ENCODE results near the gene ITGAV.

The ITGAV gene

DNA sequence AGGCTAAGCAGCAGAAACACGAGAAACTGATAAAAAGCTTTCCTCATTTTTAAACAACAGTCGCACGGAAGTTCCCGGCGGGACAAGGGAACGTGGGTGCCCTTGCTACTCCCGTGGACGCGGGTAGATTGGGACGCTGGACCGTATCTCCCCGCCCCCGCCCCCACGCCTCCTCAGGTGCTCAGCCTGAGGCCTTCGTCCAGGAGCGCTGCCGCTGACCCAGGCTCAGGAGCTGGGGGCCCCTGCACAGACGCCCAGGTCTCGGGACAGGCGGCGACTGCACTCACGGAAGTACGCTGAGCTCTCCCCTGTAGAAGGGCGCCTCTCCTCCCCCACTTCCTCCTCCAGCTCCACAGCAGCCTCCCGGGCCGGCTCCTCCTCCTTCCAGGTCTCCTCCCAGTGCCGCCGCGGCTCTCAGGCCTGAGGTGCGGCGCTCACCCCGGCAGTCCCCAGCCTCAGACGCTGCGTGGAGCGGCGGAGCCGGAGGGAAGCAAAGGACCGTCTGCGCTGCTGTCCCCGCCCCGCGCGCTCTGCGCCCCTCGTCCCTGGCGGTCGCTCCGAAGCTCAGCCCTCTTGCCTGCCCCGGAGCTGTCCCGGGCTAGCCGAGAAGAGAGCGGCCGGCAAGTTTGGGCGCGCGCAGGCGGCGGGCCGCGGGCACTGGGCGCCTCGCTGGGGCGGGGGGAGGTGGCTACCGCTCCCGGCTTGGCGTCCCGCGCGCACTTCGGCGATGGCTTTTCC lies at the start of gene ITGAV:
Gene ITGAV (plus strand): TSS at position 445 of the 738 bp plus-strand sequence. CDS start 283 bp downstream, at position 728.
- peak within 1 kb of the TSS; percentile 93 for H3K4me3 ChIP-seq (ENCODE audit: low read length)
- peaks cover 4% of the 10 kb centered on the region for H3K4me1 ChIP-seq (ENCODE audit: control insufficient read depth, insufficient read depth, low read length)
- H3K9ac ChIP-seq (ENCODE audit: low read length): peak within 1 kb of the TSS; percentile 84
- peak within 1 kb of the TSS; percentile 92 for H3K27ac ChIP-seq (ENCODE audit: low read depth, low read length)
- no peaks in the 10 kb centered on the region for H3K27me3 ChIP-seq (ENCODE audit: control insufficient read depth, insufficient read depth, low read length)
- no peaks in the 10 kb centered on the region for H3K36me3 ChIP-seq (ENCODE audit: control insufficient read depth, insufficient read depth, low read length)

DNA sequence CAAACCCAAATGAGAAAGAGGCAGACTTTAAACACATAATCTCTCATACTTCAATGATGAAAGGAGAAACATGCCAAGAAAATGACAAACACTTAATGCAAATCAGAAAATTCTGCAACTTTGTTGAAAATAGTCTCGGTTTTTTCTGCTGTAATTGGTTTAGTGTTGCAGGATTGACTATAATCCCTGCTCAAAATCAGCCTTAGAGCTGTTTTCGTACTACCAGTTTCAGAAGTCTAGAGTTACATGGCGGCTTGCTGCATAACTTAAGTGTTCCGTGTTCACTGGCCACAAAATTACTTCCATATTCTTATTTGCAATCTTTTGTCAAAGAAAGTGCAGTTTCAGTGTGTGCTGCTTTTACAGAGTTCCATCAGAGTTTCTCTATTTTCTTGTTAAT lies 48.9 kb upstream of the ITGAV start:
- no peak overlapping the region for H3K27ac ChIP-seq (ENCODE audit: low read depth, low read length)
- H3K9ac ChIP-seq (ENCODE audit: low read length): no peak overlapping the region
- H3K27me3 ChIP-seq (ENCODE audit: control insufficient read depth, insufficient read depth, low read length): no peaks in the 10 kb centered on the region
- peaks cover 7% of the 10 kb centered on the region for H3K4me1 ChIP-seq (ENCODE audit: control insufficient read depth, insufficient read depth, low read length)
- H3K4me3 ChIP-seq (ENCODE audit: low read length): no peak overlapping the region
- H3K36me3 ChIP-seq (ENCODE audit: control insufficient read depth, insufficient read depth, low read length): no peaks in the 10 kb centered on the region

DNA sequence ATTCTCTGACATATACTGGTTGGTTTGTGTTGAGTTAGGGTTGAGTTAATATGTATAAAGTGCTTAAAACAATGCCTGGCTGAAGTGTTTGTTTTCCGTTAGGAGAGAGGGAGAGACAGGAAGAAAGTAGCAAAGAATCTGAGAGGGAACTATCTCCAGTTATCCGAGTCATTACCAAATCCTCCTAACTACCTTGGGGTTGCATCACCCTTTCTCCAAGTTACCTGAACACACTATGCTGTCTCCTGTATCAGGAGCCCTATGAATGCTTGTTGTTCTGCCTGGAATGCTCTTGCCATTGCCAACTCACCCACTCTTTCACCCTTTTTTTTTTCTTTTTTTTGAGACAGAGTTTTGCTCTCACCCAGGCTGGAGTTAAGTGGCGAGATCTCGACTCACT lies 47.9 kb upstream of the ITGAV start:
- no peak overlapping the region for H3K4me3 ChIP-seq (ENCODE audit: low read length)
- H3K36me3 ChIP-seq (ENCODE audit: control insufficient read depth, insufficient read depth, low read length): no peaks in the 10 kb centered on the region
- H3K27ac ChIP-seq (ENCODE audit: low read depth, low read length): no peak overlapping the region
- H3K27me3 ChIP-seq (ENCODE audit: control insufficient read depth, insufficient read depth, low read length): no peaks in the 10 kb centered on the region
- peaks cover 7% of the 10 kb centered on the region for H3K4me1 ChIP-seq (ENCODE audit: control insufficient read depth, insufficient read depth, low read length)
- no peak overlapping the region for H3K9ac ChIP-seq (ENCODE audit: low read length)

DNA sequence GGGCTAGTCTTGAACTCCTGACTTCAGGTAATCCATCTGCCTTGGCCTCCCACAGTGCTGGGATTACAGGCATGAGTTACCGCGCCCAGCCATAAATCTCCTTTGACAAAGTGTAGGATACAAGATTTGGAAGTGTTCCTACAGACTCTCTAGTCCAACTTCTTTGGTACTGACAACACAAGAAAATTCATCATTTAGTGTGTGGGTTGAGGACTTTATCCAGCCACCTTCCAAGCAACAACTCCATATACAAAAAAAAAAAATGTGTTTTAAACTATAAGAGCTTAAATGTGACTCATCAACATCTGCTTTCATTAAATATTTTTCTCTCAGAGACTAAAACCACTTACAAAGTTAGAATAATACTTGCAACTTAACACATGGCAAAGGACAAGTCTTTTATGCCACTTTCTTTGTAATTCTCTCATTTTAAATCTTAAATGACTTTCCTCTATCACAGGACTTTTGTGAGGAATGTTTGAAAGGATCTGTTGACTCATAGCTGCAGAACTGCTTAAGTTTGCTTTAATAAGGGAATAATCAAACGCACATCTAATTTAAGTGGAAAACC lies 46.2 kb upstream of the ITGAV start:
- no peak overlapping the region for H3K4me3 ChIP-seq (ENCODE audit: low read length)
- H3K27me3 ChIP-seq (ENCODE audit: control insufficient read depth, insufficient read depth, low read length): no peaks in the 10 kb centered on the region
- peaks cover 7% of the 10 kb centered on the region for H3K4me1 ChIP-seq (ENCODE audit: control insufficient read depth, insufficient read depth, low read length)
- H3K9ac ChIP-seq (ENCODE audit: low read length): no peak overlapping the region
- peak overlapping the region; percentile 59 for H3K27ac ChIP-seq (ENCODE audit: low read depth, low read length)
- H3K36me3 ChIP-seq (ENCODE audit: control insufficient read depth, insufficient read depth, low read length): no peaks in the 10 kb centered on the region

DNA sequence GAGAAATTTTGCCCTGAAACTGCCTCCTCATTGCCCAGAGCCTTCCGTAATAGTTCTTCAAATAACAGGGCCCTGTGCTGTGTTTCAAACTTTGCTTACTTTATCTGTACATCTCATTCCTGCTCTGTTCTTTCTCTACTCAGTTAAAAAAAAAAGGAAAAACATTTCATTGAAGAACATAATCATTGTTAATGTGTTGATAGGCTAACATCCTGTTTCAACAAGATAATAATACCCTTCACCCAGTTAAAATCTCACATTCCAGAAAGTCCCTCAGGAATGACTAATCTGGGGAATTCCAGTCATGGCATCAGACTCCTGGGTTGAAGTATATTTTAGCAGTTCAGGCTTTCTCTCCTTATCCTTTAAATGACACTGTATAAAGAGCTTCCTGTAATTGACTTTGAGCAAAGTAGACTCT lies 45.6 kb upstream of the ITGAV start:
- H3K4me3 ChIP-seq (ENCODE audit: low read length): no peak overlapping the region
- H3K9ac ChIP-seq (ENCODE audit: low read length): no peak overlapping the region
- peaks cover 7% of the 10 kb centered on the region for H3K4me1 ChIP-seq (ENCODE audit: control insufficient read depth, insufficient read depth, low read length)
- no peaks in the 10 kb centered on the region for H3K36me3 ChIP-seq (ENCODE audit: control insufficient read depth, insufficient read depth, low read length)
- H3K27ac ChIP-seq (ENCODE audit: low read depth, low read length): peak overlapping the region; percentile 59
- H3K27me3 ChIP-seq (ENCODE audit: control insufficient read depth, insufficient read depth, low read length): no peaks in the 10 kb centered on the region

DNA sequence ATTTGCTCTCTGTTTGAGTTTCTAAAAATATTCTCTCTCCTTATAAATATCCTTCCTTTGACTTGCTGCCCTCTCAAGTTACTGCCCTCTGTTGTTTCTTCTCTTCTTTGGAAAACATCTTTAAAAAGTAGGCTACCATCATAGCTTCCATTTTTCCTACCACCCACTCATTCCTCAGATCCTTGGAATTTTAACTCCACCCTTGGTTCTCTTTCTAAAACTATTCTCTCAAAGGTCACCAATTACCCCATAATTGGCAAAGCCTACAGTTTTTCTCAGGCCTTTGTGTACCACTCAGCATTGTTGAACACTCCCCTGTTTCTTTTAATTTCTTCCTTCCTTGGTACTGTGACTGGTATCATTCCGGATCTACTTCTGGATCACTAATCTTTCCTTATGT lies 43.0 kb upstream of the ITGAV start:
- no peak overlapping the region for H3K27ac ChIP-seq (ENCODE audit: low read depth, low read length)
- no peaks in the 10 kb centered on the region for H3K36me3 ChIP-seq (ENCODE audit: control insufficient read depth, insufficient read depth, low read length)
- H3K4me3 ChIP-seq (ENCODE audit: low read length): no peak overlapping the region
- H3K4me1 ChIP-seq (ENCODE audit: control insufficient read depth, insufficient read depth, low read length): peaks cover 7% of the 10 kb centered on the region
- no peaks in the 10 kb centered on the region for H3K27me3 ChIP-seq (ENCODE audit: control insufficient read depth, insufficient read depth, low read length)
- no peak overlapping the region for H3K9ac ChIP-seq (ENCODE audit: low read length)

DNA sequence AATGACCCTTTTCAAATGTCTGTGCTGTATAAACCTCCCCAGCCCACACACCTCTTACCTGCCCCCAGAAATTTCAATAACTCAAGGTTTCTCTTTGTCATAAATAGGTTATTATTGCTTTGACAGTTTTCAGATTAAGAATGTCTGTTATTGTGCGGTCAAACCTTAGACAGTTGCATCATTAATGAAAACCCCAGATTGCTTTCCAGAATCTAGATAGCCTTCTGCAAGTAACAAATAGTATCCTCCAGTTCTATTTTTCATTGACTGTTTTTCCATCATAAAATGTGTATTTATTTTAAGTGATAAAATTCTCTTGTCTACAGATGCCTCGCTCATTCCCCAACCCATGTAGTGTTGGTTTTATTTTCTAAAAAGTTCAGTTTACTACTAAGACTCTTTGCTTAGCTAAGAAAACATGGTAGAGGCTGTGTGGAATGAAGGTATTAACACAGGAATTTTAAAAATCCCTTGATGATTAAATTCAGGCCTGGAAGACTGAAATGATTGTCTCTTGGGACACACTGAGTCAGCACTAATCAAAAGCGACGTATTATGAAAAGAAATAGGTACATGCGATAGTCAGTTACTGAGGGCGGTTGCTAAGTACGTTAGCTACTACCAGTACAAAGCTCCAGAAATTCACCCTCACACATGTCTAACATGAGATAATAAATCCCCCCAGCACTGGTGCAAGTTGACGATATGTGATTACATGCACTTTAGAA lies 38.4 kb upstream of the ITGAV start:
- no peak overlapping the region for H3K4me3 ChIP-seq (ENCODE audit: low read length)
- no peaks in the 10 kb centered on the region for H3K4me1 ChIP-seq (ENCODE audit: control insufficient read depth, insufficient read depth, low read length)
- no peak overlapping the region for H3K27ac ChIP-seq (ENCODE audit: low read depth, low read length)
- H3K27me3 ChIP-seq (ENCODE audit: control insufficient read depth, insufficient read depth, low read length): no peaks in the 10 kb centered on the region
- H3K36me3 ChIP-seq (ENCODE audit: control insufficient read depth, insufficient read depth, low read length): no peaks in the 10 kb centered on the region
- H3K9ac ChIP-seq (ENCODE audit: low read length): no peak overlapping the region

DNA sequence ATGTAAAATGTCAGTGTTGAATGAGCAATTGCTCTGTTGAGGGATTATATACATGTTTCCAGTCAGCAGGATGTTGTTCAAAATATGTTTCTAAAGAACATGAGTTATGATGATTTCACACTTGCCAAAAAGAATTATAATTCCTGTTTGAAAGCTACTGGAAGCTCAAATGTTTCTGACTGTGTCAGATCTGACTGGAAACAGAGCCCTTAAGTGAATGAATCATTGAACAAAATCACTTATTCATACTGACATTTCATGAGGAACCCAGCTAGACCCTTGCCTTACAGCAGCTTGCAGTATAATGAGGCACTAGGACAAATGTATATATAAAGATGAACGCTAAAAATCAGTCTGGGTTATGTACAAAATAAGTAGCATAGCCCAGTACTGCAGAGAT lies 35.4 kb upstream of the ITGAV start:
- Histone ChIP-seq H3K9ac (ENCODE audit: low read length) (no peak overlapping the region), H3K4me3 (ENCODE audit: low read length) (no peak overlapping the region), H3K36me3 (ENCODE audit: control insufficient read depth, insufficient read depth, low read length) (no peaks in the 10 kb centered on the region), H3K27me3 (ENCODE audit: control insufficient read depth, insufficient read depth, low read length) (no peaks in the 10 kb centered on the region), H3K27ac (ENCODE audit: low read depth, low read length) (no peak overlapping the region), H3K4me1 (ENCODE audit: control insufficient read depth, insufficient read depth, low read length) (no peaks in the 10 kb centered on the region)

DNA sequence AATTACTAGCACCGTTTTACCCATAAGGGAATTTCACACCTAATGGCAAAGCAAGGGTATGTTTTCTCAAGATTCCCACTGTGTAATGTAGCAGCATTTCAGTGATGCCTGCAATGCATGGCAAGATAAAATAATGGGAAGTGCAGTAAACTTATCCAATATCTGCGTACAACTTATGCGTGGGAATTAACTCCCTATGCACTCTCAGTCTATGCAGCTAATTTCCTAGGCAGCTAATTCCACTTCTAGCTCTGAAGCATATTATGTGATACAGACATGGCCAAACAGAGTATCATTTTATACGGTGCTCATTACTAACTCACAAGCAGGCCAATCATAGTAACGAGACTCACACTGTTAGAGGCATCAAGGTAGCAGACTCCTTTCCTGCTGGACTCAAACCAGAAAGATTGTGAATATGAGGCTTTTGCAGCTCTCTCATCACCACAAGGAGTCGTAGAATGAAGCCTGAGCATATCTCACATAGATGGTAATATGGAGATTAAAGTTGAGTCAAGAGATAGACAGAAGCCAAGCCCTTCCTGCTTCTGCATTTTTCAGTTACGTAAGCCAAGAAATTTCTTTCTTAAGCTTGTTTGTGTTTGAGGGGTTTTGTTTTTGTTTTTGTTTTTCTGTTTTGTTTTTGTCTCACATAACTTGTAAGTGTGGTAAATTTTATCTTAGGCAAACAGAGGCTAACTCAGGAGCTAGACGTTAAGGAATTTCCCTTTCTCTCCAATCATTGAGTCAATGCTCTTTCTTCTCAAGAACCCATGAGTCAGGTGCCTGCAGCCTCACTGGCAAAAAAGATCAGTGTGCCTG lies 34.8 kb upstream of the ITGAV start:
- Histone ChIP-seq H3K4me1 (ENCODE audit: control insufficient read depth, insufficient read depth, low read length) (no peaks in the 10 kb centered on the region), H3K4me3 (ENCODE audit: low read length) (no peak overlapping the region), H3K27me3 (ENCODE audit: control insufficient read depth, insufficient read depth, low read length) (no peaks in the 10 kb centered on the region), H3K36me3 (ENCODE audit: control insufficient read depth, insufficient read depth, low read length) (no peaks in the 10 kb centered on the region), H3K27ac (ENCODE audit: low read depth, low read length) (no peak overlapping the region), H3K9ac (ENCODE audit: low read length) (no peak overlapping the region)

DNA sequence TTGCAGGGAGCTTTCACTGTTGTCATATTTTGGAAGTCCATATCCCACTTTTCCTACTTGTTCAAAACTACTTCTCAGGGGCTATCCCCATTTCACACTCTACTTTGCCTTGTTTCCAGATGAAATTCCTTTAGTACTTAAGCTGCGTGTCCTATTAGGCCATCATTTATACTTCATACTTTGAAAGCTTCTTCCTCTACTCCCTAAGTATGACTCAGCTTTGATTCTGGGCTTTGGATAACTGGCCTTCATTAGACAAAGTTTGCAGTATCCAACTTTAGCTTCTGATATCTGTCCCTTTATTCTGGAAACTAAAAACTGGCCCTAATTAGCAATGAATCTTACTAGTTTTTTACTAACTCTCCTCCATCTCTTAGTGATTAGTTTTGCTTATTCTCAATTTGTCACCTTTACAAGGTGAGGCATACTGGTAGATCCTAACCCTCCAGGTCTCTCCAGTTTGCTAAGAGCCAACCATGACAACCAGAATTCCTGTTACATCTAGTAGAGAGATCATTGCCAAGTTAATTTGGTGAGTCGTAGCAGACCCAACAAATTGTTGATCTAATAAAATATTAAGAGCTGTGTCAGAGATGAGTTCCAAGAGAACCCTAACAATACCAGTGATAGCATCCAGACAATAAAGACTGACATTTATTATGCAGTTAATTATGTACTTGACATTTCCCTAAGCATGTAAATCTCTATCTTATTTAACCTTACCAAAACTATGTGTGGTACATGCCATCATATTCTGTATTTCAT lies 31.2 kb upstream of the ITGAV start:
- Histone ChIP-seq H3K4me3 (ENCODE audit: low read length) (no peak overlapping the region), H3K27me3 (ENCODE audit: control insufficient read depth, insufficient read depth, low read length) (no peaks in the 10 kb centered on the region), H3K9ac (ENCODE audit: low read length) (no peak overlapping the region), H3K4me1 (ENCODE audit: control insufficient read depth, insufficient read depth, low read length) (no peaks in the 10 kb centered on the region), H3K36me3 (ENCODE audit: control insufficient read depth, insufficient read depth, low read length) (no peaks in the 10 kb centered on the region), H3K27ac (ENCODE audit: low read depth, low read length) (no peak overlapping the region)

DNA sequence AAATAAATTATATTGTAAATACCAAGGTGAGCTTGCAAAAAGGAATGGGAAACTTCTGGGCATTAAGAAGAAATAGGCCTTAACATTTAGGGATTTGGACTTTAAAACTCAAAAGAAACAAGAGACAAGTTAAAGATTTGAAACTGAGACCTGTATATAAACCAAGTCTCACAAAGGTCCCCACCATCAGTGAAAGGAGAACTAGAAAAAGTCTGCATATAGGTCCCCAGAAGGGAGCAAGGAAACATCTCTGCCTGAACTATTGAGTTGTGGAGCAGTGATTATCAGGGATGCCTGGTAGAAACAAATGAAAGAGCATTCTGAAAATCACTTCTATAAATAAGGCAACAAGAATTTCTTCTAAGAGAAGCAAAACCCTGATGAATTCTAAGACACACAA lies 30.5 kb upstream of the ITGAV start:
- Histone ChIP-seq H3K4me3 (ENCODE audit: low read length) (no peak overlapping the region), H3K4me1 (ENCODE audit: control insufficient read depth, insufficient read depth, low read length) (no peaks in the 10 kb centered on the region), H3K9ac (ENCODE audit: low read length) (no peak overlapping the region), H3K27me3 (ENCODE audit: control insufficient read depth, insufficient read depth, low read length) (no peaks in the 10 kb centered on the region), H3K36me3 (ENCODE audit: control insufficient read depth, insufficient read depth, low read length) (no peaks in the 10 kb centered on the region), H3K27ac (ENCODE audit: low read depth, low read length) (no peak overlapping the region)

All from rectal smooth muscle tissue (tissue), 1 donor.